ENCODE data around the gene CACNA1F.

- TF ChIP-seq CTCF (IDR thresholded peaks at IDR 0.05) = no peak
- no peak for TF ChIP-seq POLR2A (IDR thresholded peaks at IDR 0.05)
Observed at GRCh38 chrX:49214996-49215526, 18.1 kb downstream of the CACNA1F start.
